ENCODE results near the gene CACTIN. TPM values are rescaled to one million over a fixed set of nuclear protein-coding genes. Genes with fewer than 3 reads are reported as not detected.

Gene CACTIN
- total and polyA plus RNA-seq, 2 of the 8 experiments (the other 6 are each of a cell fraction or from before 2014, with no cell fraction given): 25.8 to 29.9 TPM

DNA sequence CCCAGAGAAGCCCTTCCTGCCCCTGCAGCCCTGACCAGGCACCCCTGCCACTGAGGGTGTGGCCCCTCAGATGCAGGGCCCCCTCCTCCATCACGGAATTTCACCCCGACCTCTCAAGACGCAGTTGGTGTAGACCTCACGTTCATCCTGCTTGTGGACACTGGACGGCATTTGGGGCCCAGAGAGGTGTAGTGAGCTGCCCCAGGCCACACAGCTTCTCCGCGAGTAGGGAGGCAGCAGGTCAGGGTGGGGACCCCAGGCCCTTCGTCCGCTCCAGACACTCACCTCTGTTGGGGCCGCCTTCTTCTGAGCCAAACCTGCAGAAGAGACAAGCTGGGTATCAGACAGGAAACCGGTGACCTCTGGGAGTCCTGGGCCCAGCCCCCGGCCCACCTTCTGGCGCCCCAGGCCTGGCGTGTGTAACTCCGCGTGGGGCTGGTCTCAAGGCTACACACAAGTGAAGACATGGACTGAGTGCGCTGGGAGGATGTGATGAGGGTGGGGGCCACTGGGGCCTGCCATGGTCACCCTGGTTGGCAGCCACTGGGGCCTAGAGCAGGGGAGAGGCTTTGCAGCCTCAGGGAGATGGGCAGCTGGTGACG, 40.5 kb upstream of the CACTIN start:
- no peak overlapping the region for H3K4ac ChIP-seq (replicated peaks; ENCODE audit: insufficient read length, low read depth, low read length)
- H2BK5ac ChIP-seq (ENCODE audit: low read depth, low read length): no peak overlapping the region
- WGBS, 2 experiments (ENCODE audit: extremely low coverage in 1 of 2, insufficient coverage in 1 of 2, insufficient read length in 1 of 2, insufficient replicate concordance in 2 of 2, low coverage in 1 of 2, low lambda C conversion rate in 2 of 2, missing lambda C conversion rate in 1 of 2): 94% methylated on average over 17 of the region's 18 CpGs; no CpG with 5 or more reads in 1 of the 2 experiments
- H2AFZ ChIP-seq (ENCODE audit: low read length): no peak overlapping the region
- H3K36me3 ChIP-seq (ENCODE audit: control insufficient read depth in 2 of 4, insufficient read depth in 4 of 4, low read length in 3 of 4): peaks cover 0 to 7% (median 5%) of the 10 kb centered on the region in 4 experiments; a peak in 2 of 8 replicates
- H3K27ac ChIP-seq (ENCODE audit: low read depth, low read length): no peak overlapping the region
- H3K23ac ChIP-seq (ENCODE audit: insufficient read length): no peak overlapping the region
- H3K79me2 ChIP-seq (ENCODE audit: control insufficient read depth in 1 of 2, insufficient read depth in 2 of 2, low read length in 2 of 2): no peaks in the 10 kb centered on the region; a peak in 1 of 4 replicates
- CTCF ChIA-PET (ENCODE audit: partially characterized antibody): interaction anchor here (1.1 to 5.8 kb wide), 15 partner anchors 8 to 232 kb away, joined by 3 to 110 read pairs (median 5); partner anchors contain the start of genes PIP5K1C and TJP3
- POLR2A ChIA-PET (ENCODE audit: partially characterized antibody): interaction anchor here (0.7 to 2.5 kb wide), 3 partner anchors 9 to 40 kb away, joined by 3 to 12 read pairs (median 4); no protein-coding TSS in a partner anchor
- H4K8ac ChIP-seq (ENCODE audit: extremely low read depth, insufficient read depth, low read length): no peak overlapping the region
- no peak overlapping the region for H2AK5ac ChIP-seq (ENCODE audit: low read depth, low read length)
- H2BK20ac ChIP-seq (ENCODE audit: low read length): no peak overlapping the region
- peaks cover 8 to 32% of the 10 kb centered on the region in 2 experiments for H4K20me1 ChIP-seq (replicated peaks in 1 of 2; ENCODE audit: control insufficient read depth in 1 of 2, insufficient read depth in 2 of 2, low read length in 2 of 2)
- no peak overlapping the region for H4K91ac ChIP-seq (replicated peaks; ENCODE audit: insufficient read length, low read length)
- H3K56ac ChIP-seq (replicated peaks; ENCODE audit: insufficient read length, low read depth, low read length): no peak overlapping the region
- H4K5ac ChIP-seq (ENCODE audit: insufficient read length, low read depth, low read length): no peak overlapping the region
- H3K79me1 ChIP-seq (ENCODE audit: low read depth, low read length): peaks cover 4% of the 10 kb centered on the region; the same call in 1 of the 2 replicates
- H2BK12ac ChIP-seq (ENCODE audit: low read depth, low read length): no peak overlapping the region
- H3K4me3 ChIP-seq (ENCODE audit: extremely low read depth in 1 of 4, insufficient read depth in 2 of 4, low read depth in 3 of 4, low read length in 4 of 4): no peak overlapping the region
- no peak overlapping the region for H3K18ac ChIP-seq (ENCODE audit: extremely low read depth, low read length)
- H3K9ac ChIP-seq (replicated peaks in 1 of 4; ENCODE audit: extremely low read depth in 1 of 4, low read depth in 3 of 4, low read length in 3 of 4): no peak overlapping the region
- no peak for DNase-seq (ENCODE audit: low read depth in 1 of 2, low spot score in 2 of 2)
- no peaks in the 10 kb centered on the region for H3K9me3 ChIP-seq (ENCODE audit: insufficient read depth in 2 of 2, low read depth in 1 of 2, low read length in 1 of 2)
- H2BK120ac ChIP-seq (replicated peaks; ENCODE audit: low read depth, low read length): no peak overlapping the region
- H3K4me1 ChIP-seq (replicated peaks in 1 of 4; ENCODE audit: control insufficient read depth in 3 of 4, insufficient read depth in 4 of 4, low read length in 3 of 4): peaks cover 0 to 14% (median 8%) of the 10 kb centered on the region in 4 experiments; a peak in 5 of 7 replicates
- H3K14ac ChIP-seq (ENCODE audit: insufficient read length): no peak overlapping the region
- H3K4me2 ChIP-seq (ENCODE audit: insufficient read depth in 1 of 2, low read depth in 2 of 2, low read length in 2 of 2): no peak overlapping the region
- H3K27me3 ChIP-seq (replicated peaks in 1 of 4; ENCODE audit: control insufficient read depth in 3 of 4, extremely low read depth in 1 of 4, insufficient read depth in 3 of 4, low read length in 3 of 4): no peaks in the 10 kb centered on the region
- H3K23me2 ChIP-seq (ENCODE audit: low read depth, low read length): peaks cover 2% of the 10 kb centered on the region; the same call in 1 of the 2 replicates
- no peak for FAIRE-seq
- no peak overlapping the region for H2BK15ac ChIP-seq (ENCODE audit: low read length)
- TF ChIP-seq BACH1 (IDR thresholded peaks at IDR 0.05; ENCODE audit: low read length) (no peak), RFX5 (IDR thresholded peaks at IDR 0.05; ENCODE audit: borderline replicate concordance, low read depth, low read length) (no peak), GTF2F1 (IDR thresholded peaks at IDR 0.05; ENCODE audit: borderline replicate concordance, low read depth, low read length) (no peak), ZNF274 (IDR thresholded peaks at IDR 0.05; ENCODE audit: borderline replicate concordance, extremely low read depth, low read length) (no peak), EZH2 (IDR thresholded peaks at IDR 0.05; ENCODE audit: low read depth, low read length, severe bottlenecking) (no peak), POLR2AphosphoS5 (IDR thresholded peaks at IDR 0.05; ENCODE audit: low read depth, low read length) (no peak), CHD1 (IDR thresholded peaks at IDR 0.05; ENCODE audit: low read depth, low read length) (no peak)
